Heart left ventricle (tissue), 16 donors: ENCODE results near the gene SUCLA2. TPM values are rescaled to one million over a fixed set of nuclear protein-coding genes. Genes with fewer than 3 reads are reported as not detected.

Experiments used
- ATAC-seq, 4 donors: fragments of 200-7000 bp; cut with Tn5 transposase; one replicate each; pipeline ENCODE4 v1.9.1; 2020 to 2022; ENCODE audit warnings: moderate library complexity in 4 of 4, mild to moderate bottlenecking in 3 of 4, moderate number of reproducible peaks in 1 of 4
- DNase-seq, 5 donors: peaks; one replicate each; pipeline ENCODE4 v3.0.0-alpha.2; 2020
- H3K27ac ChIP-seq, 12 donors: fragments of 200-600 bp; sonication (generic) in 4 of 12; one replicate each; pipeline versions ENCODE4 v1.5.0 to v1.8.0; 2016 to 2022; ENCODE audit warnings: mild to moderate bottlenecking in 2 of 12
- H3K27me3 ChIP-seq, 9 donors: fragments of 200-600 bp; sonication (generic) in 2 of 9; one replicate each; pipeline versions ENCODE4 v1.5.1 to v1.8.0; 2016 to 2022; ENCODE audit warnings: mild to moderate bottlenecking in 3 of 9
- H3K36me3 ChIP-seq, 9 donors: fragments of 200-600 bp; sonication (generic) in 2 of 9; one replicate each; pipeline versions ENCODE4 v1.5.0 to v1.8.0; 2018 to 2022; ENCODE audit warnings: mild to moderate bottlenecking in 2 of 9
- H3K4me1 ChIP-seq, 12 donors: fragments of 200-600 bp; sonication (generic) in 4 of 12; one replicate each; pipeline versions ENCODE4 v1.5.0 to v1.8.0; 2016 to 2022; ENCODE audit warnings: mild to moderate bottlenecking in 3 of 12
- H3K4me3 ChIP-seq, 12 donors: fragments of 200-600 bp; sonication (generic) in 4 of 12; one replicate each; pipeline versions ENCODE4 v1.5.0 to v1.8.0; 2017 to 2022; ENCODE audit warnings: mild to moderate bottlenecking in 9 of 12, moderate library complexity in 4 of 12
- H3K9me3 ChIP-seq, 12 donors: fragments of 200-600 bp; sonication (generic) in 4 of 12; one replicate each; pipeline versions ENCODE4 v1.5.0 to v1.8.0; 2016 to 2022; ENCODE audit warnings: mild to moderate bottlenecking in 1 of 12
- CTCF ChIP-seq, 12 donors: fragments of 200-600 bp; sonication (generic) in 4 of 12; IDR thresholded peaks; one replicate each; pipeline versions ENCODE4 v1.5.0 to v1.8.0; 2018 to 2022; ENCODE audit warnings: antibody characterized with exemption in 12 of 12, mild to moderate bottlenecking in 5 of 12
- POLR2A ChIP-seq, 2 donors: fragments of 450-650 bp; IDR thresholded peaks; one replicate each; pipeline ENCODE4 v1.6.1; 2017; ENCODE audit warnings: antibody characterized with exemption in 2 of 2, mild to moderate bottlenecking in 2 of 2, moderate library complexity in 2 of 2
- WGBS, 4 donors: extraction: QIAGEN DNeasy Blood & Tissue Kit in 2 of 4; methylation state at CpG; one replicate each; pipeline versions ENCODE4 v1.1.5 to v1.1.7; 2013 to 2018; 5-methylcytosine and 5-hydroxymethylcytosine counted together
- intact Hi-C, 10 donors: fragments of 100-400 bp; cut with DNase I; formaldehyde crosslinking; loops; one replicate each; pipeline versions ENCODE4 v1.11.1 to v1.14.2; 2022
- polyA plus RNA-seq, 2 donors: library from polyadenylated mRNA; stranded (reverse); fragments of 200-250 nt; gene quantifications; one replicate each; pipeline ENCODE4 v1.2.3, GENCODE V29; 2013
- total RNA-seq, 9 donors: library from RNA; depleted of rRNA in 2 of 9; stranded (reverse); fragments of >200 nt in 2 of 9; fragmentation: NEBNext Ultra II Directional in 3 of 9; extraction: Animal tissue kit (Norgen Biotek cat#: 25700) in 3 of 9; gene quantifications; one replicate each; pipeline versions ENCODE4 v1.1.0 to v1.2.4, GENCODE V29; 2016 to 2023
- donor health status: ischemic (EF 13 %, LVEDD 7.1; RV severe dilation, severe dysfunction).
- donor health status: healthy with polysubstance abuse.
- donor health status: DM: no; HTN: yes; CAD: no.
- donor health status: DM: no; HTN: no; CAD: no.
- donor health status: ischemic (EF 25% LVEDD 6.9; RV normal size, moderate dysfunction).
- donor health status: ischemic (EF 25% LVEDD 5.7; RV mildly dilated, moderate dysfunction).
- donor health status: healthy.
- donor health status: DM: yes; HTN: yes; CAD: no.
- donor health status: ischemic (EF 35%, LVEDD 5.7; RV mildly dilated, moderate dysfunction).
- donor health status: nonischemic (EF 11% LVEDD 7.7; RV severe dilation, severe dysfunction).
- donor health status: DM: yes; HTN: yes; CAD: no.
- donor health status: PGD.
- donor health status: ischemic (EF 29% LVEDD 5.4; RV normal size, mild dysfunction).
- donor health status: nonischemic (EF 23%, LVEDD 6.1; RV moderate dilation, normal function).

Gene SUCLA2
- total and polyA plus RNA-seq, 11 donors, result 36.5 to 166 (median 122) TPM

- ATAC-seq (peak in 1 of 4 donors; percentile 14), DNase-seq (no peak)
- intact Hi-C loops, result no loop called here
These were observed 92.7 kb downstream of the SUCLA2 start for GRCh38 chr13:47908197-47908902.

GRCh38 chr13:47904891-47905290, 96.2 kb downstream of the SUCLA2 start:
- peak in 1 of 4 donors; percentile 36 for ATAC-seq
- Histone ChIP-seq H3K4me1 (no peaks in the 10 kb centered on the region), H3K27me3 (no peaks in the 10 kb centered on the region), H3K36me3 (no peaks in the 10 kb centered on the region), H3K9me3 (peaks cover 0 to 3% (median 0%) of the 10 kb centered on the region in 12 donors), H3K4me3 (no peak overlapping the region), H3K27ac (no peak overlapping the region)
- TF ChIP-seq CTCF (IDR thresholded peaks at IDR 0.05), result no peak
- no peak for TF ChIP-seq POLR2A (IDR thresholded peaks at IDR 0.05)
- intact Hi-C loops, result no loop called here
- WGBS, 4 donors, result 32 to 58% (median 49%) methylated on average over 1 of the region's 1 CpG
- DNase-seq, result no peak

More at GRCh38 chr13:47908197-47908902, 92.7 kb downstream of the SUCLA2 start:
- Histone ChIP-seq H3K4me1 (no peaks in the 10 kb centered on the region), H3K4me3 (no peak overlapping the region), H3K27me3 (no peaks in the 10 kb centered on the region), H3K9me3 (peaks cover 0 to 7% (median 0%) of the 10 kb centered on the region in 12 donors), H3K36me3 (no peaks in the 10 kb centered on the region), H3K27ac (no peak overlapping the region)
- TF ChIP-seq POLR2A (IDR thresholded peaks at IDR 0.05) (no peak), CTCF (IDR thresholded peaks at IDR 0.05) (no peak)
- 65 to 76% (median 73%) methylated on average over 8 to 12 of the region's 12 CpGs for WGBS, 4 donors

GRCh38 chr13:47904241-47904640, 96.8 kb downstream of the SUCLA2 start:
- H3K9me3 ChIP-seq, result peaks cover 0 to 8% (median 0%) of the 10 kb centered on the region in 12 donors
- TF ChIP-seq POLR2A (IDR thresholded peaks at IDR 0.05) (no peak), CTCF (IDR thresholded peaks at IDR 0.05) (no peak)
- ATAC-seq, result no peak
- H3K27me3 ChIP-seq, result no peaks in the 10 kb centered on the region
- H3K4me3 ChIP-seq, result peak overlapping the region in 8 of 12 donors; percentile 17 to 52 (median 30)
- DNase-seq, result no peak
- intact Hi-C loops, result no loop called here
- 78 to 89% (median 86%) methylated on average over 13 of the region's 13 CpGs for WGBS, 4 donors
- no peaks in the 10 kb centered on the region for H3K36me3 ChIP-seq
- H3K27ac ChIP-seq, result peak overlapping the region in 4 of 12 donors; percentile 9 to 59 (median 42)
- no peaks in the 10 kb centered on the region for H3K4me1 ChIP-seq

DNA sequence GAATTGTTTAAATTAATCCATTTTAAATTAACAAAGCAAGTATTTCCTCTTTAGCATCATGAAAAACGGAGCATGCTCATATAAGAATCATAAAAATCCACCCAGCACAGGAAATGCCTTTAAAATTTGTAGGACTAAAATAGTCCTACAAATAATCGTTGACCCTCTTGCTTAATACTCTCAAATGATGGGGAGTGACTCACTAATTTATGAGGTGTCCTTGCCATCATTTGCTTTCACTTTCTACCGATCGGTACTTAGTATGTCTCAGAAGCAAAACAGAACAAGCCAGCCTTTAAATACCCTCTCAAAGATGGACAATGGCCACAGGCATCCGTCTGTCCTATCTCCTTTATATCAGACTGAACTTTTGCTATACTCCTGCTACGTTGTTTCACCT, 97.2 kb downstream of the SUCLA2 start:
- no peak for DNase-seq
- WGBS, 4 donors, result 52 to 69% (median 57%) methylated on average over 6 of the region's 6 CpGs
- no peaks in the 10 kb centered on the region for H3K4me1 ChIP-seq
- peak overlapping the region in 4 of 12 donors; percentile 9 to 59 (median 42) for H3K27ac ChIP-seq
- peaks cover 0 to 8% (median 0%) of the 10 kb centered on the region in 12 donors for H3K9me3 ChIP-seq
- no peaks in the 10 kb centered on the region for H3K36me3 ChIP-seq
- H3K4me3 ChIP-seq, result peak overlapping the region in 8 of 12 donors; percentile 17 to 52 (median 30)
- TF ChIP-seq CTCF (IDR thresholded peaks at IDR 0.05) (no peak), POLR2A (IDR thresholded peaks at IDR 0.05) (no peak)
- intact Hi-C loops, result no loop called here
- H3K27me3 ChIP-seq, result no peaks in the 10 kb centered on the region
- ATAC-seq, result no peak
